Suprapubic skin (tissue), 4 donors: ENCODE measurements around the gene NARS2. TPM values are rescaled to one million over a fixed set of nuclear protein-coding genes. Genes with fewer than 3 reads are reported as not detected.
"Not testable (repeated sequence)": the region's sequence is repeated elsewhere in the genome, so short reads cannot be mapped to it uniquely, and the experiment has no call there.

Experiments
- DNase-seq, 2 donors: peaks; one replicate each; pipeline ENCODE4 v3.0.0-alpha.2; 2019; ENCODE audit warnings: low spot score in 2 of 2
- H3K27ac ChIP-seq: fragments of 200-600 bp; sonication (generic); one replicate; pipeline ENCODE4 v1.5.1; 2019
- H3K27me3 ChIP-seq: fragments of 200-600 bp; sonication (generic); one replicate; pipeline ENCODE4 v1.5.1; 2019
- H3K36me3 ChIP-seq: fragments of 200-600 bp; sonication (generic); one replicate; pipeline ENCODE4 v1.5.1; 2019
- H3K4me1 ChIP-seq: fragments of 200-600 bp; sonication (generic); one replicate; pipeline ENCODE4 v1.5.1; 2019
- H3K4me3 ChIP-seq: fragments of 200-600 bp; sonication (generic); one replicate; pipeline ENCODE4 v1.5.1; 2019; ENCODE audit warnings: mild to moderate bottlenecking
- H3K9me3 ChIP-seq: fragments of 200-600 bp; sonication (generic); one replicate; pipeline ENCODE4 v1.5.1; 2019
- CTCF ChIP-seq, 2 donors: fragments of 200-600 bp in 1 of 2; fragments of 450-650 bp in 1 of 2; sonication (generic) in 1 of 2; IDR thresholded peaks; one replicate each; pipeline ENCODE4 v1.5.1; 2016 to 2019; ENCODE audit warnings: antibody characterized with exemption in 2 of 2, mild to moderate bottlenecking in 1 of 2, moderate library complexity in 1 of 2
- EP300 ChIP-seq: sonication (generic); formaldehyde crosslinking; IDR thresholded peaks from one replicate; pipeline ENCODE4 v1.6.1; 2017; ENCODE audit warnings: antibody characterized with exemption
- POLR2A ChIP-seq, 2 donors: fragments of 450-650 bp; IDR thresholded peaks; one replicate each; pipeline ENCODE4 v1.6.1; 2017; ENCODE audit warnings: antibody characterized with exemption in 2 of 2, mild to moderate bottlenecking in 2 of 2, moderate library complexity in 2 of 2
- POLR2AphosphoS5 ChIP-seq, 3 donors: sonication (generic); formaldehyde crosslinking; IDR thresholded peaks; one replicate each; pipeline ENCODE4 v1.6.1; 2017; ENCODE audit warnings: antibody characterized with exemption in 3 of 3
- WGBS: methylation state at CpG from one replicate; pipeline ENCODE4 v1.1.5; 2018; 5-methylcytosine and 5-hydroxymethylcytosine counted together
- total RNA-seq, 4 donors: library from RNA; depleted of rRNA; stranded (reverse); fragments of >200 nt; gene quantifications; one replicate each; pipeline ENCODE4 v1.1.0, GENCODE V29; 2016

The NARS2 gene
- total RNA-seq, 4 donors from 2014 or later: 10.9 to 14.7 (median 14.7) TPM

GRCh38 chr11:78612721-78613377, 38.2 kb upstream of the NARS2 start:
- TF ChIP-seq POLR2AphosphoS5 (IDR thresholded peaks at IDR 0.05): no peak
- no peak for TF ChIP-seq POLR2A (IDR thresholded peaks at IDR 0.05)
- no peak for TF ChIP-seq CTCF (IDR thresholded peaks at IDR 0.05)
- no peak for TF ChIP-seq EP300
- no peaks in the 10 kb centered on the region for H3K36me3 ChIP-seq
- 73% methylated on average over 4 of the region's 4 CpGs for WGBS
- no peak overlapping the region for H3K27ac ChIP-seq
- H3K4me3 ChIP-seq: no peak overlapping the region
- H3K27me3 ChIP-seq: no peaks in the 10 kb centered on the region
- H3K9me3 ChIP-seq: no peaks in the 10 kb centered on the region
- H3K4me1 ChIP-seq: peaks cover 7% of the 10 kb centered on the region
- no peak for DNase-seq

- H3K36me3 ChIP-seq, H3K4me1 ChIP-seq, H3K9me3 ChIP-seq, H3K27ac ChIP-seq, DNase-seq, H3K4me3 ChIP-seq, H3K27me3 ChIP-seq: not testable (repeated sequence)
- 68% methylated on average over 5 of the region's 5 CpGs for WGBS
Observed at GRCh38 chr11:78609321-78609720, 34.7 kb upstream of the NARS2 start.

GRCh38 chr11:78607696-78608095, 33.0 kb upstream of the NARS2 start:
- H3K4me1 ChIP-seq: no peaks in the 10 kb centered on the region
- H3K9me3 ChIP-seq: no peaks in the 10 kb centered on the region
- H3K27me3 ChIP-seq: peaks cover 5% of the 10 kb centered on the region
- TF ChIP-seq EP300 (no peak), CTCF (IDR thresholded peaks at IDR 0.05) (no peak)
- DNase-seq: no peak
- H3K36me3 ChIP-seq: no peaks in the 10 kb centered on the region
- no peak overlapping the region for H3K27ac ChIP-seq
- H3K4me3 ChIP-seq: no peak overlapping the region

GRCh38 chr11:78606667-78607066, 32.0 kb upstream of the NARS2 start:
- Histone ChIP-seq H3K4me3 (no peak overlapping the region), H3K4me1 (no peaks in the 10 kb centered on the region), H3K27ac (no peak overlapping the region), H3K27me3 (peaks cover 9% of the 10 kb centered on the region), H3K9me3 (no peaks in the 10 kb centered on the region), H3K36me3 (no peaks in the 10 kb centered on the region)
- TF ChIP-seq EP300: no peak
- no peak for TF ChIP-seq POLR2AphosphoS5 (IDR thresholded peaks at IDR 0.05)
- TF ChIP-seq POLR2A (IDR thresholded peaks at IDR 0.05): no peak
- TF ChIP-seq CTCF (IDR thresholded peaks at IDR 0.05): no peak
- no peak for DNase-seq
- 37% methylated on average over 3 of the region's 3 CpGs for WGBS

GRCh38 chr11:78605296-78605695, 30.6 kb upstream of the NARS2 start:
- 82% methylated on average over 7 of the region's 7 CpGs for WGBS
- Histone ChIP-seq H3K27ac (no peak overlapping the region), H3K4me3 (no peak overlapping the region), H3K27me3 (peaks cover 9% of the 10 kb centered on the region), H3K9me3 (no peaks in the 10 kb centered on the region), H3K4me1 (no peaks in the 10 kb centered on the region), H3K36me3 (no peaks in the 10 kb centered on the region)
- DNase-seq: no peak
- TF ChIP-seq EP300 (no peak), POLR2A (IDR thresholded peaks at IDR 0.05) (no peak), CTCF (IDR thresholded peaks at IDR 0.05) (no peak), POLR2AphosphoS5 (IDR thresholded peaks at IDR 0.05) (no peak)

- Histone ChIP-seq H3K27me3 (peaks cover 9% of the 10 kb centered on the region), H3K9me3 (no peaks in the 10 kb centered on the region), H3K4me3 (no peak overlapping the region), H3K27ac (no peak overlapping the region), H3K4me1 (no peaks in the 10 kb centered on the region), H3K36me3 (no peaks in the 10 kb centered on the region)
- TF ChIP-seq EP300 (no peak), CTCF (IDR thresholded peaks at IDR 0.05) (no peak), POLR2A (IDR thresholded peaks at IDR 0.05) (no peak), POLR2AphosphoS5 (IDR thresholded peaks at IDR 0.05) (no peak)
- WGBS: 86% methylated on average over 1 of the region's 1 CpG
- no peak for DNase-seq
Observed at GRCh38 chr11:78603792-78604191, 29.1 kb upstream of the NARS2 start.

- not testable (repeated sequence) for DNase-seq, H3K4me3 ChIP-seq, H3K36me3 ChIP-seq, H3K27me3 ChIP-seq, H3K4me1 ChIP-seq, H3K9me3 ChIP-seq, H3K27ac ChIP-seq
- 95% methylated on average over 4 of the region's 5 CpGs for WGBS
Observed at GRCh38 chr11:78602771-78603170, 28.1 kb upstream of the NARS2 start.

GRCh38 chr11:78601066-78601465, 26.4 kb upstream of the NARS2 start:
- H3K4me3 ChIP-seq, H3K9me3 ChIP-seq, DNase-seq, H3K27me3 ChIP-seq, H3K36me3 ChIP-seq, H3K4me1 ChIP-seq, H3K27ac ChIP-seq: not testable (repeated sequence)
- 94% methylated on average over 5 of the region's 5 CpGs for WGBS
